Measurements from ENCODE around the gene JMJD7. TPM values are rescaled to one million over a fixed set of nuclear protein-coding genes. Genes with fewer than 3 reads are reported as not detected.

Gene JMJD7
- total RNA-seq, 1 experiment from 2014 or later: 13.5 TPM

- no peaks in the 10 kb centered on the region for H4K20me1 ChIP-seq (ENCODE audit: insufficient read depth)
- H3K27me3 ChIP-seq (ENCODE audit: insufficient read depth, low read length): no peaks in the 10 kb centered on the region
- no TSS peak for BruUV-seq (replicated peaks)
- CTCF ChIA-PET: no interaction called here
- no peaks in the 10 kb centered on the region for H3K79me2 ChIP-seq (ENCODE audit: insufficient read depth, low read length)
- DNase-seq (ENCODE audit: low read depth, low spot score): no peak
- H3K36me3 ChIP-seq (ENCODE audit: control insufficient read depth in 1 of 2, insufficient read depth in 2 of 2, low read length in 2 of 2): peaks cover 2 to 8% of the 10 kb centered on the region in 2 experiments; a peak in 3 of 4 replicates
- H3K9ac ChIP-seq (ENCODE audit: low read length): no peak overlapping the region
- no peaks in the 10 kb centered on the region for H3K9me3 ChIP-seq (ENCODE audit: control insufficient read depth in 1 of 2, insufficient read depth in 1 of 2, low read depth in 1 of 2, low read length in 2 of 2)
- H3K4me2 ChIP-seq (ENCODE audit: low read length): no peak overlapping the region
- intact Hi-C loops (cut with micrococcal nuclease): no loop called here
- TF ChIP-seq RAD21 (IDR thresholded peaks at IDR 0.05; ENCODE audit: low read depth) (peak; percentile 17; the same call in 1 of the 2 replicates), ATF3 (IDR thresholded peaks at IDR 0.05) (no peak), CTCF (IDR thresholded peaks at IDR 0.05 in 2 of 3, conservative IDR thresholded peaks at IDR 0.05 in 1 of 3; ENCODE audit: borderline replicate concordance in 1 of 3, insufficient read depth in 1 of 3, low read depth in 2 of 3, low read length in 2 of 3) (0 out of 6 replicates have a peak, but pooled peaks of 1 of the 3 experiments have one; percentile 7), TCF7L2 (IDR thresholded peaks at IDR 0.05; ENCODE audit: borderline replicate concordance, extremely low read depth, insufficient read depth, insufficient read length) (no peak)
- no peaks in the 10 kb centered on the region for H3K9me2 ChIP-seq (ENCODE audit: insufficient read depth)
- H3K27ac ChIP-seq (ENCODE audit: low read depth, low read length): no peak overlapping the region
- no peak for ATAC-seq
- POLR2A ChIA-PET: no interaction called here
- H3K4me3 ChIP-seq (replicated peaks in 1 of 2; ENCODE audit: low read depth in 1 of 2, low read length in 2 of 2): no peak overlapping the region
- RAD21 ChIA-PET (ENCODE audit: low non-redundant PET in 1 of 2, low total read pairs in 2 of 2, uncharacterized antibody in 2 of 2, unreplicated experiment in 2 of 2): no interaction called here
- peaks cover 4 to 6% of the 10 kb centered on the region in 2 experiments; a peak in 3 of 4 replicates for H3K4me1 ChIP-seq (ENCODE audit: control insufficient read depth in 1 of 2, insufficient read depth in 2 of 2, low read length in 2 of 2)
- H2AFZ ChIP-seq (ENCODE audit: low read depth, low read length, poor library complexity, severe bottlenecking): no peak overlapping the region
Observed at GRCh38 chr15:41822957-41823356, 4.9 kb upstream of the JMJD7 start.

- BruUV-seq (replicated peaks): no TSS peak
- Histone ChIP-seq H3K4me3 (replicated peaks in 1 of 2; ENCODE audit: low read depth in 1 of 2, low read length in 2 of 2) (no peak overlapping the region), H3K9ac (ENCODE audit: low read length) (no peak overlapping the region), H3K27me3 (ENCODE audit: insufficient read depth, low read length) (no peaks in the 10 kb centered on the region), H3K27ac (ENCODE audit: low read depth, low read length) (no peak overlapping the region), H3K9me2 (ENCODE audit: insufficient read depth) (no peaks in the 10 kb centered on the region), H2AFZ (ENCODE audit: low read depth, low read length, poor library complexity, severe bottlenecking) (no peak overlapping the region), H4K20me1 (ENCODE audit: insufficient read depth) (no peaks in the 10 kb centered on the region), H3K4me1 (ENCODE audit: control insufficient read depth in 1 of 2, insufficient read depth in 2 of 2, low read length in 2 of 2) (peaks cover 4 to 8% of the 10 kb centered on the region in 2 experiments; a peak in 3 of 4 replicates), H3K79me2 (ENCODE audit: insufficient read depth, low read length) (no peaks in the 10 kb centered on the region), H3K36me3 (ENCODE audit: control insufficient read depth in 1 of 2, insufficient read depth in 2 of 2, low read length in 2 of 2) (peaks cover 0 to 6% of the 10 kb centered on the region in 2 experiments; a peak in 2 of 4 replicates), H3K9me3 (ENCODE audit: control insufficient read depth in 1 of 2, insufficient read depth in 1 of 2, low read depth in 1 of 2, low read length in 2 of 2) (no peaks in the 10 kb centered on the region), H3K4me2 (ENCODE audit: low read length) (no peak overlapping the region)
- no peak for ATAC-seq
- RAD21 ChIA-PET (ENCODE audit: low non-redundant PET in 1 of 2, low total read pairs in 2 of 2, uncharacterized antibody in 2 of 2, unreplicated experiment in 2 of 2): no interaction called here
- CTCF ChIA-PET: no interaction called here
- no peak for DNase-seq (ENCODE audit: low read depth, low spot score)
- intact Hi-C loops (cut with micrococcal nuclease): no loop called here
- POLR2A ChIA-PET: no interaction called here
- TF ChIP-seq TCF7L2 (IDR thresholded peaks at IDR 0.05; ENCODE audit: borderline replicate concordance, extremely low read depth, insufficient read depth, insufficient read length): no peak
- no peak for TF ChIP-seq FOSL1 (IDR thresholded peaks at IDR 0.05; ENCODE audit: low read depth)
- TF ChIP-seq REST (IDR thresholded peaks at IDR 0.05; ENCODE audit: low read depth): no peak
- no peak for TF ChIP-seq POLR2A (IDR thresholded peaks at IDR 0.05; ENCODE audit: borderline replicate concordance, extremely low read depth, insufficient read depth, insufficient read length)
- TF ChIP-seq RAD21 (IDR thresholded peaks at IDR 0.05; ENCODE audit: low read depth): no peak
- TF ChIP-seq EGR1 (IDR thresholded peaks at IDR 0.05; ENCODE audit: low read depth): no peak
- TF ChIP-seq POLR2AphosphoS5 (IDR thresholded peaks at IDR 0.05; ENCODE audit: low read depth, low read length): no peak
- TF ChIP-seq ATF3 (IDR thresholded peaks at IDR 0.05): no peak
- TF ChIP-seq SRF (IDR thresholded peaks at IDR 0.05; ENCODE audit: low read depth): no peak
- no peak for TF ChIP-seq SP1 (IDR thresholded peaks at IDR 0.05; ENCODE audit: low read depth)
- no peak for TF ChIP-seq EZH2phosphoT487 (IDR thresholded peaks at IDR 0.05; ENCODE audit: borderline replicate concordance)
- TF ChIP-seq ZFX (IDR thresholded peaks at IDR 0.05): no peak
- TF ChIP-seq EZH2 (IDR thresholded peaks at IDR 0.05): no peak
- TF ChIP-seq SIN3A (IDR thresholded peaks at IDR 0.05; ENCODE audit: low read depth): no peak
- no peak for TF ChIP-seq CBX3 (IDR thresholded peaks at IDR 0.05; ENCODE audit: low read depth)
Observed at GRCh38 chr15:41823502-41823901, 4.4 kb upstream of the JMJD7 start.

Data from HCT116 (cell line).